B cell (primary cell): ENCODE data around the gene CBX5. TPM values are rescaled to one million over a fixed set of nuclear protein-coding genes. Genes with fewer than 3 reads are reported as not detected.

Experiments
- ATAC-seq: fragments of 200-7000 bp; cut with Tn5 transposase; one replicate; pipeline ENCODE4 v1.10.0; 2021; ENCODE audit warnings: low read depth, mild to moderate bottlenecking, moderate number of reproducible peaks, moderate library complexity
- CTCF ChIA-PET: fragments of 350-600 bp; sonication (Branson Sonifier 250); formaldehyde crosslinking; loops from one replicate; lab custom pipeline; 2021; ENCODE audit warnings: antibody characterized with exemption, inconsistent platforms; lab: Charles Lee
- POLR2A ChIA-PET: fragments of 350-600 bp; sonication (Branson Sonifier 250); formaldehyde crosslinking; loops from one replicate; lab custom pipeline; 2021; ENCODE audit warnings: antibody characterized with exemption; lab: Charles Lee
- DNase-seq: peaks from one replicate; pipeline ENCODE4 v3.0.0; 2013
- H2AFZ ChIP-seq: 2 replicates; pipeline ENCODE4 v1.6.1; 2012; ENCODE audit warnings: mild to moderate bottlenecking, low read depth, low read length; ENCODE audit not compliant: insufficient read depth, poor library complexity, severe bottlenecking
- H3K27ac ChIP-seq, 2 donors: 1 replicate in 1 of 2; 2 replicates in 1 of 2; pipeline ENCODE4 v1.5.1; 2012 to 2013; ENCODE audit warnings: low read length in 2 of 2, mild to moderate bottlenecking in 2 of 2, moderate library complexity in 1 of 2
- H3K27me3 ChIP-seq, 4 experiments: fragments of 200-600 bp in 1 of 4; sonication (generic) in 1 of 4; replicated peaks in 1 of 4; 1 replicate in 2 of 4; 2 replicates in 2 of 4; pipeline versions ENCODE4 v1.6.1 to v1.7.0; 2013 to 2016; ENCODE audit warnings: low read length in 3 of 4, mild to moderate bottlenecking in 2 of 4, mixed read lengths in 1 of 4, moderate library complexity in 1 of 4; ENCODE audit not compliant: insufficient read depth in 4 of 4, control insufficient read depth in 3 of 4; ENCODE audit errors: control extremely low read depth in 1 of 4
- H3K36me3 ChIP-seq, 2 experiments: replicated peaks in 1 of 2; 1 replicate in 1 of 2; 2 replicates in 1 of 2; pipeline versions ENCODE4 v1.6.1 to v1.7.1; 2013; ENCODE audit warnings: low read length in 1 of 2; ENCODE audit not compliant: insufficient read depth in 2 of 2, control insufficient read depth in 1 of 2; ENCODE audit errors: control extremely low read depth in 1 of 2, extremely low read depth in 1 of 2
- H3K4me1 ChIP-seq, 2 donors: fragments of 200-600 bp in 1 of 2; sonication (generic) in 1 of 2; 1 replicate in 1 of 2; 2 replicates in 1 of 2; pipeline versions ENCODE4 v1.5.1 to v1.6.1; 2013 to 2017; ENCODE audit warnings: low read length in 2 of 2; ENCODE audit not compliant: control insufficient read depth in 2 of 2, insufficient read depth in 2 of 2
- H3K4me2 ChIP-seq: replicated peaks from 2 replicates; pipeline ENCODE3; 2012; ENCODE audit warnings: mild to moderate bottlenecking, low read depth, low read length; ENCODE audit not compliant: poor library complexity, severe bottlenecking
- H3K4me3 ChIP-seq, 5 experiments: fragments of 200-600 bp in 1 of 5; sonication (generic) in 1 of 5; 1 replicate in 3 of 5; 2 replicates in 2 of 5; pipeline versions ENCODE4 v1.5.1 to v1.7.0; 2011 to 2016; ENCODE audit warnings: low read length in 4 of 5, mild to moderate bottlenecking in 4 of 5, low read depth in 2 of 5, control low read depth in 1 of 5, moderate library complexity in 1 of 5; ENCODE audit not compliant: insufficient read depth in 1 of 5; ENCODE audit errors: control extremely low read depth in 1 of 5, extremely low read depth in 1 of 5
- H3K79me2 ChIP-seq: fragments of 200-600 bp; sonication (generic); one replicate; pipeline ENCODE4 v1.6.0; 2016; ENCODE audit warnings: low read length; ENCODE audit not compliant: control insufficient read depth, insufficient read depth
- H3K9ac ChIP-seq: fragments of 200-600 bp; sonication (generic); 2 replicates; pipeline ENCODE4 v1.6.1; 2017; ENCODE audit warnings: mild to moderate bottlenecking, low read length, moderate library complexity
- H3K9me3 ChIP-seq, 3 donors: one replicate each; pipeline versions ENCODE4 v1.6.1 to v1.7.1; 2013; ENCODE audit warnings: low read length in 2 of 3; ENCODE audit not compliant: control insufficient read depth in 2 of 3, insufficient read depth in 1 of 3; ENCODE audit errors: control extremely low read depth in 1 of 3
- H4K20me1 ChIP-seq: 2 replicates; pipeline ENCODE4 v1.6.0; 2012; ENCODE audit warnings: mild to moderate bottlenecking, low read length; ENCODE audit not compliant: insufficient read depth, control insufficient read depth, poor library complexity, severe bottlenecking
- H3K27ac Mint-ChIP-seq: one replicate; pipeline ENCODE4 v1.8.0; 2021; ENCODE audit warnings: mixed read lengths
- H3K27me3 Mint-ChIP-seq: one replicate; pipeline ENCODE4 v1.8.0; 2021; ENCODE audit warnings: mixed read lengths
- H3K4me1 Mint-ChIP-seq: one replicate; pipeline ENCODE4 v1.8.0; 2021; ENCODE audit warnings: mixed read lengths
- H3K4me3 Mint-ChIP-seq: one replicate; pipeline ENCODE4 v1.8.0; 2021; ENCODE audit warnings: mixed read lengths
- H3K9me3 Mint-ChIP-seq: one replicate; pipeline ENCODE4 v1.8.0; 2022; ENCODE audit warnings: mixed read lengths; ENCODE audit not compliant: insufficient read depth
- CTCF ChIP-seq: fragments of 200-600 bp; IDR thresholded peaks from one replicate; pipeline ENCODE4 v1.8.0; 2022; ENCODE audit warnings: antibody characterized with exemption, mild to moderate bottlenecking
- EZH2 ChIP-seq: IDR thresholded peaks from 2 replicates; pipeline ENCODE4 v1.6.1; 2012; ENCODE audit warnings: borderline replicate concordance, low read depth, mild to moderate bottlenecking, moderate library complexity, low read length; ENCODE audit not compliant: insufficient read depth, poor library complexity, severe bottlenecking
- WGBS: methylation state at CpG from one replicate; pipeline ENCODE4 v1.1.5; 2013; ENCODE audit warnings: missing lambda C conversion rate; ENCODE audit not compliant: insufficient coverage; 5-methylcytosine and 5-hydroxymethylcytosine counted together
- intact Hi-C: fragments of 100-400 bp; cut with micrococcal nuclease; formaldehyde crosslinking; loops from one replicate; pipeline ENCODE4 v1.10.0; 2022
- polyA plus RNA-seq: library from polyadenylated mRNA; depleted of rRNA; stranded (reverse); fragments of >200 nt; gene quantifications from 2 replicates; pipeline ENCODE4 v1.2.3, GENCODE V29; 2012
- total RNA-seq, 2 donors: library from RNA; stranded (reverse); fragments of 120-200 nt in 1 of 2; gene quantifications; 1 replicate in 1 of 2; 2 replicates in 1 of 2; pipeline versions ENCODE4 v1.2.3 to v1.2.4, GENCODE V29; 2013 to 2022

The CBX5 gene
- total and polyA plus RNA-seq, 2 donors (not counting 1 experiment from before 2014, with no cell fraction given) = 10.5 to 66.2 TPM

GRCh38 chr12:54272214-54272613 lies 7.7 kb downstream of the CBX5 start:
- intact Hi-C loops = no loop called here
- Histone ChIP-seq H3K27me3 (no peaks in the 10 kb centered on the region), H4K20me1 (no peaks in the 10 kb centered on the region), H3K4me3 (no peak overlapping the region), H3K4me2 (no peak overlapping the region), H2AFZ (no peak overlapping the region), H3K4me1 (peaks cover 0 to 5% of the 10 kb centered on the region in 2 donors), H3K36me3 (peaks cover 11 to 20% of the 10 kb centered on the region in 2 experiments), H3K79me2 (peaks cover 94% of the 10 kb centered on the region), H3K9ac (no peak overlapping the region), H3K9me3 (no peaks in the 10 kb centered on the region), H3K27ac (no peak overlapping the region)
- Mint-ChIP-seq H3K27me3 (no peaks in the 10 kb centered on the region), H3K9me3 (no peaks in the 10 kb centered on the region), H3K27ac (no peak overlapping the region), H3K4me1 (peaks cover 15% of the 10 kb centered on the region), H3K4me3 (no peak overlapping the region)
- DNase-seq (no peak), ATAC-seq (no peak)
- WGBS = no CpG with 5 or more reads among the region's 1 CpG
- CTCF ChIA-PET = interaction anchor here (0.6 to 1.4 kb wide), 2 partner anchors 21 to 48 kb away, joined by 4 read pairs; no protein-coding TSS in a partner anchor
- TF ChIP-seq EZH2 = no peak
- no peak for TF ChIP-seq CTCF
- POLR2A ChIA-PET = no interaction called here

GRCh38 chr12:54270345-54270744 lies 9.6 kb downstream of the CBX5 start:
- no peak overlapping the region for H3K4me3 Mint-ChIP-seq
- no peak for ATAC-seq
- ChIA-PET CTCF (no interaction called here), POLR2A (no interaction called here)
- intact Hi-C loops = no loop called here
- Histone ChIP-seq H3K4me3 (no peak overlapping the region), H3K9me3 (no peaks in the 10 kb centered on the region), H3K27me3 (no peaks in the 10 kb centered on the region), H3K4me2 (no peak overlapping the region), H3K9ac (no peak overlapping the region), H3K79me2 (peaks cover 94% of the 10 kb centered on the region), H2AFZ (no peak overlapping the region), H4K20me1 (no peaks in the 10 kb centered on the region), H3K27ac (no peak overlapping the region), H3K36me3 (peaks cover 11 to 20% of the 10 kb centered on the region in 2 experiments), H3K4me1 (no peaks in the 10 kb centered on the region)
- TF ChIP-seq EZH2 (no peak), CTCF (no peak)
- no peak for DNase-seq
- no peaks in the 10 kb centered on the region for H3K9me3 Mint-ChIP-seq
- no peak overlapping the region for H3K27ac Mint-ChIP-seq
- peaks cover 3% of the 10 kb centered on the region for H3K4me1 Mint-ChIP-seq
- H3K27me3 Mint-ChIP-seq = no peaks in the 10 kb centered on the region
- WGBS = no CpG with 5 or more reads among the region's 2 CpGs
